Osteoblast (primary cell): ENCODE results near the gene BOLA1. TPM values are rescaled to one million over a fixed set of nuclear protein-coding genes. Genes with fewer than 3 reads are reported as not detected.

Experiments used
- DNase-seq: peaks from one replicate; pipeline ENCODE4 v3.0.0; 2011; ENCODE audit warnings: low spot score, mixed read lengths; ENCODE audit not compliant: insufficient read length; ENCODE audit errors: missing footprints
- H2AFZ ChIP-seq: 2 replicates; pipeline ENCODE4 v1.6.0; 2011; ENCODE audit warnings: mild to moderate bottlenecking, low read length
- H3K27ac ChIP-seq: 2 replicates; pipeline ENCODE4 v1.5.1; 2011; ENCODE audit warnings: mild to moderate bottlenecking, low read depth, low read length, moderate library complexity
- H3K27me3 ChIP-seq: 2 replicates; pipeline ENCODE4 v1.6.0; 2012; ENCODE audit warnings: mild to moderate bottlenecking, control low read depth, inconsistent platforms, low read length, moderate library complexity; ENCODE audit not compliant: insufficient read depth
- H3K36me3 ChIP-seq: 2 replicates; pipeline ENCODE4 v1.5.1; 2011; ENCODE audit warnings: mild to moderate bottlenecking, low read length, control low read depth, moderate library complexity; ENCODE audit not compliant: insufficient read depth
- H3K4me1 ChIP-seq: 2 replicates; pipeline ENCODE4 v1.5.1; 2011; ENCODE audit warnings: mild to moderate bottlenecking, low read length, control low read depth, moderate library complexity; ENCODE audit not compliant: insufficient read depth
- H3K4me2 ChIP-seq: 2 replicates; pipeline ENCODE4 v1.6.0; 2011; ENCODE audit warnings: mild to moderate bottlenecking, low read length; ENCODE audit not compliant: insufficient read depth
- H3K4me3 ChIP-seq: fragments of 200-600 bp; sonication (generic); 3 replicates; pipeline ENCODE4 v1.5.1; 2012; ENCODE audit warnings: mild to moderate bottlenecking, low read length, inconsistent platforms; ENCODE audit not compliant: insufficient read depth
- H3K79me2 ChIP-seq: 2 replicates; pipeline ENCODE4 v1.6.0; 2012; ENCODE audit warnings: mild to moderate bottlenecking, low read length, control low read depth, inconsistent platforms; ENCODE audit not compliant: insufficient read depth
- H3K9me3 ChIP-seq: 2 replicates; pipeline ENCODE4 v1.5.1; 2011; ENCODE audit warnings: low read depth, low read length, control low read depth
- H4K20me1 ChIP-seq: 2 replicates; pipeline ENCODE4 v1.6.0; 2012; ENCODE audit warnings: mild to moderate bottlenecking, low read length, control low read depth; ENCODE audit not compliant: insufficient read depth
- CTCF ChIP-seq: IDR thresholded peaks from 2 replicates; pipeline ENCODE4 v1.5.1; 2011; ENCODE audit warnings: mild to moderate bottlenecking, low read depth, low read length, moderate library complexity; ENCODE audit errors: extremely low read depth
- total RNA-seq: library from RNA; depleted of rRNA; stranded (reverse); fragments of >200 nt; gene quantifications from 2 replicates; pipeline ENCODE4 v1.2.3, GENCODE V29; 2012

BOLA1 gene
- total RNA-seq, 1 donor: 6.9 TPM

DNA sequence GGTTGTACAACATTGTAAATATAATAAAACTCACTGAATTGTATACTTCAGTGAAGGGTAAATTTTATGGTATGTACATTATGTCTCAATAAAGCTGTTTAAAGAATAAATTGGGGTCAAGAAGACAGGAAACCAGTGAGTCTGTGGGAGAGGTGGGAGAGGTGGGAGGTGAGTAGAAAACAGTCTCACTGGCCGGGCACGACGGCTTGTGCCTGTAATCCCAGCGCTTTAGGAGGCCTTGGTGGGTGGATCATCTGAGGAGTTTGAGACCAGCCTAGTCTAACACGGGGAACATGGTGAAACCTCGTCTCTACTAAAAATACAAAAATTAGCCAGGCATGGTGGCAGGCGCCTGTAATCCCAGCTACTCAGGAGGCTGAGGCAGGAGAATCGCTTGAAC lies 33.1 kb downstream of the BOLA1 start:
- Histone ChIP-seq H3K4me1 (peaks cover 22% of the 10 kb centered on the region), H3K79me2 (peaks cover 11% of the 10 kb centered on the region), H3K27me3 (no peaks in the 10 kb centered on the region), H3K9me3 (no peaks in the 10 kb centered on the region), H3K4me3 (no peak overlapping the region), H3K36me3 (peaks cover 26% of the 10 kb centered on the region), H4K20me1 (peaks cover under 1% of the 10 kb centered on the region), H2AFZ (no peak overlapping the region), H3K27ac (no peak overlapping the region), H3K4me2 (no peak overlapping the region)
- no peak for TF ChIP-seq CTCF
- no peak for DNase-seq

GRCh38 chr1:149933208-149933607 lies 33.8 kb downstream of the BOLA1 start:
- no peaks in the 10 kb centered on the region for H3K27me3 ChIP-seq
- H2AFZ ChIP-seq: no peak overlapping the region
- no peak for DNase-seq
- no peak overlapping the region for H3K4me3 ChIP-seq
- no peak overlapping the region for H3K27ac ChIP-seq
- H3K9me3 ChIP-seq: no peaks in the 10 kb centered on the region
- peaks cover 28% of the 10 kb centered on the region for H3K4me1 ChIP-seq
- peaks cover 9% of the 10 kb centered on the region for H3K79me2 ChIP-seq
- peaks cover 26% of the 10 kb centered on the region for H3K36me3 ChIP-seq
- TF ChIP-seq CTCF: no peak
- H3K4me2 ChIP-seq: no peak overlapping the region
- H4K20me1 ChIP-seq: no peaks in the 10 kb centered on the region

GRCh38 chr1:149934356-149934755 lies 35.0 kb downstream of the BOLA1 start:
- no peak for DNase-seq
- Histone ChIP-seq H3K27me3 (no peaks in the 10 kb centered on the region), H3K4me3 (no peak overlapping the region), H2AFZ (no peak overlapping the region), H4K20me1 (no peaks in the 10 kb centered on the region), H3K4me2 (no peak overlapping the region), H3K9me3 (no peaks in the 10 kb centered on the region), H3K4me1 (peaks cover 30% of the 10 kb centered on the region), H3K79me2 (peaks cover 9% of the 10 kb centered on the region), H3K27ac (no peak overlapping the region), H3K36me3 (peaks cover 26% of the 10 kb centered on the region)
- no peak for TF ChIP-seq CTCF

GRCh38 chr1:149936170-149936991 lies 37.0 kb downstream of the BOLA1 start, which contains the start of gene MTMR11:
TSS of gene MTMR11 (minus strand) at chr1:149936879. CDS start at chr1:149936647, 232 bp downstream.
- H3K27ac ChIP-seq: peak within 1 kb of the TSS; percentile 17
- TF ChIP-seq CTCF: no peak

More at GRCh38 chr1:149936170-149936991, 37.0 kb downstream of the BOLA1 start, which contains the start of gene MTMR11:
- H3K9me3 ChIP-seq: no peaks in the 10 kb centered on the region
- no peaks in the 10 kb centered on the region for H4K20me1 ChIP-seq
- H3K36me3 ChIP-seq: peaks cover 14% of the 10 kb centered on the region
- peaks cover 37% of the 10 kb centered on the region for H3K4me1 ChIP-seq
- peak within 1 kb of the TSS; percentile 77 for H2AFZ ChIP-seq
- H3K4me2 ChIP-seq: peak within 1 kb of the TSS; percentile 98
- DNase-seq: peak; percentile 90
- H3K4me3 ChIP-seq: peak within 1 kb of the TSS; percentile 89
- H3K79me2 ChIP-seq: peaks cover 9% of the 10 kb centered on the region
- no peaks in the 10 kb centered on the region for H3K27me3 ChIP-seq
